IMR-90 (cell line): ENCODE results near the gene SGPL1.

Experiments
- BHLHE40 ChIP-seq: fragments of 150-350 bp; IDR thresholded peaks from 2 replicates; pipeline ENCODE4 v1.6.1; 2016; ENCODE audit warnings: mild to moderate bottlenecking, low read depth, low read length
- CEBPB ChIP-seq: IDR thresholded peaks from 2 replicates; pipeline ENCODE4 v1.6.1; 2012; ENCODE audit warnings: low read depth, low read length, improper control_type of control experiment
- CHD1 ChIP-seq: IDR thresholded peaks from 2 replicates; pipeline ENCODE4 v1.6.1; 2012; ENCODE audit warnings: low read depth, low read length, improper control_type of control experiment
- MAZ ChIP-seq: IDR thresholded peaks from 2 replicates; pipeline ENCODE4 v1.6.1; 2012; ENCODE audit warnings: low read depth, mild to moderate bottlenecking, low read length, improper control_type of control experiment, moderate library complexity, borderline replicate concordance
- POLR2A ChIP-seq: IDR thresholded peaks from 2 replicates; pipeline ENCODE4 v1.6.1; 2012; ENCODE audit warnings: mild to moderate bottlenecking, low read depth, low read length
- RCOR1 ChIP-seq: IDR thresholded peaks from 2 replicates; pipeline ENCODE4 v1.6.1; 2012; ENCODE audit warnings: mild to moderate bottlenecking, low read length, improper control_type of control experiment; ENCODE audit not compliant: insufficient replicate concordance
- RFX5 ChIP-seq: IDR thresholded peaks from 2 replicates; pipeline ENCODE4 v1.8.0; 2012; ENCODE audit warnings: low read depth, mild to moderate bottlenecking, low read length, moderate library complexity
- TF ChIP-seq, protein P1 (sequence below): fragments of 150-350 bp; IDR thresholded peaks from 2 replicates; pipeline ENCODE4 v1.6.1; 2017; ENCODE audit warnings: mild to moderate bottlenecking, antibody characterized with exemption, low read length, low read depth
- TF ChIP-seq, protein P2 (sequence below): conservative IDR thresholded peaks from 2 replicates; pipeline ENCODE4 v1.5.1; 2012; ENCODE audit warnings: mild to moderate bottlenecking, low read depth, low read length, improper control_type of control experiment

DNA sequence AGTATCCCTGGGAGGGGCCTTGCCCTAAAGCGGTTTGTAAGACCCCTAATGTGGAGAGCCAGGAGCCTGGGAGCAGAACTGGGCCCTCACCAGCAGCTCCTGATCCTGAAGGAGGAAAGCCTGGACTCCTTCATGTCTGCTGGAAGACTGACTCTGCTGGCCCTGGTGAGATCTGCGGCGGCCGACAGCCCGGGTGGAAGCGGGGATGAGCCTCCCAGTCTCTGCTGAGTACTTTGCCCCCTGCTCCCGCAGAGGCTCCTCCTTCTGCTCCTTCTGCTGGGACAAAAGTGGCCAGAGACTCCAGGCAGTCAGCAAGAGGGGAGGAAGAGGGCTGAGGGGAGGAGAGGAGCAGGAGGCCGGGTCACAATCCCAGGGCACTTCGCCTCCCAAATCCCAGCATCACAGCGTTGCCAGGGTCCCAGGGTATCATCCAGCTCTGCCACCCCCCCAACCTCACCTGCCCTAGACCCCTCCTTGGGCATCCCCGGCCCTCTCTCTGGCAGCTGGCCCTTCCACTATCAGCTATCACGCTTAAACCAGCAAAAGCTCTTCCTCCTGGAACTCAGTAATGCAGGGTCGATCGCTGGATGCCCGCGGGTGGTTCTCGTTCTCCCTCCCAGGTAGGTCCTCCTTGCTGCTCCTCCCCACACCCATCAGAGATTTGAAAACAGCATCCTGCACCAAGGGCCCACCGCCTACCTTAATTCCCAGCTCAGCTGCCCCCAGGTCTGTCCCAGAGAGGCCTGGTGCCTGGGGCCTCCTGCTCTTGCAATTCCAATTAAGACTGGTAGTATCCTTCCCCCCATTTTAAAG, 38.5 kb upstream of the SGPL1 start:
- TF ChIP-seq, protein P1, sequence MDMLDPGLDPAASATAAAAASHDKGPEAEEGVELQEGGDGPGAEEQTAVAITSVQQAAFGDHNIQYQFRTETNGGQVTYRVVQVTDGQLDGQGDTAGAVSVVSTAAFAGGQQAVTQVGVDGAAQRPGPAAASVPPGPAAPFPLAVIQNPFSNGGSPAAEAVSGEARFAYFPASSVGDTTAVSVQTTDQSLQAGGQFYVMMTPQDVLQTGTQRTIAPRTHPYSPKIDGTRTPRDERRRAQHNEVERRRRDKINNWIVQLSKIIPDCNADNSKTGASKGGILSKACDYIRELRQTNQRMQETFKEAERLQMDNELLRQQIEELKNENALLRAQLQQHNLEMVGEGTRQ, result no peak
- TF ChIP-seq, protein P2, sequence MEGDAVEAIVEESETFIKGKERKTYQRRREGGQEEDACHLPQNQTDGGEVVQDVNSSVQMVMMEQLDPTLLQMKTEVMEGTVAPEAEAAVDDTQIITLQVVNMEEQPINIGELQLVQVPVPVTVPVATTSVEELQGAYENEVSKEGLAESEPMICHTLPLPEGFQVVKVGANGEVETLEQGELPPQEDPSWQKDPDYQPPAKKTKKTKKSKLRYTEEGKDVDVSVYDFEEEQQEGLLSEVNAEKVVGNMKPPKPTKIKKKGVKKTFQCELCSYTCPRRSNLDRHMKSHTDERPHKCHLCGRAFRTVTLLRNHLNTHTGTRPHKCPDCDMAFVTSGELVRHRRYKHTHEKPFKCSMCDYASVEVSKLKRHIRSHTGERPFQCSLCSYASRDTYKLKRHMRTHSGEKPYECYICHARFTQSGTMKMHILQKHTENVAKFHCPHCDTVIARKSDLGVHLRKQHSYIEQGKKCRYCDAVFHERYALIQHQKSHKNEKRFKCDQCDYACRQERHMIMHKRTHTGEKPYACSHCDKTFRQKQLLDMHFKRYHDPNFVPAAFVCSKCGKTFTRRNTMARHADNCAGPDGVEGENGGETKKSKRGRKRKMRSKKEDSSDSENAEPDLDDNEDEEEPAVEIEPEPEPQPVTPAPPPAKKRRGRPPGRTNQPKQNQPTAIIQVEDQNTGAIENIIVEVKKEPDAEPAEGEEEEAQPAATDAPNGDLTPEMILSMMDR, result no peak
- TF ChIP-seq MAZ, result no peak
- TF ChIP-seq CEBPB, result no peak
- no peak for TF ChIP-seq RFX5
- TF ChIP-seq POLR2A, result no peak
- TF ChIP-seq RCOR1, result no peak
- no peak for TF ChIP-seq CHD1
- no peak for TF ChIP-seq BHLHE40
